Activated CD4-positive, alpha-beta T cell treated with anti-CD3 and anti-CD28 coated beads for 36 hours (primary cell): Measurements from ENCODE around the gene FAM171A2. TPM values are rescaled to one million over a fixed set of nuclear protein-coding genes. Genes with fewer than 3 reads are reported as not detected.
"Not testable (repeated sequence)": the region's sequence is repeated elsewhere in the genome, so short reads cannot be mapped to it uniquely, and the experiment has no call there.

Experiments
- ATAC-seq: fragments of 200-7000 bp; cut with Tn5 transposase; one replicate; pipeline ENCODE4 v1.10.0; 2021; ENCODE audit warnings: mild to moderate bottlenecking, moderate library complexity
- CTCF ChIA-PET: fragments of 350-600 bp; sonication (Branson Sonifier 250); formaldehyde crosslinking; loops from one replicate; lab custom pipeline; 2021; ENCODE audit warnings: antibody characterized with exemption; lab: Charles Lee
- POLR2A ChIA-PET: fragments of 350-600 bp; sonication (Branson Sonifier 250); formaldehyde crosslinking; loops from one replicate; lab custom pipeline; 2021; ENCODE audit warnings: antibody characterized with exemption, inconsistent platforms; lab: Charles Lee
- DNase-seq: peaks from one replicate; pipeline ENCODE4 v3.0.0-alpha.2; 2020
- H3K27ac Mint-ChIP-seq: one replicate; pipeline ENCODE4 v1.8.0; 2021; ENCODE audit warnings: mixed read lengths
- H3K27me3 Mint-ChIP-seq: one replicate; pipeline ENCODE4 v1.8.0; 2021; ENCODE audit warnings: mixed read lengths
- H3K36me3 Mint-ChIP-seq: one replicate; pipeline ENCODE4 v1.8.0; 2021; ENCODE audit warnings: low read depth, mixed read lengths
- H3K4me1 Mint-ChIP-seq: one replicate; pipeline ENCODE4 v1.8.0; 2021; ENCODE audit warnings: mixed read lengths
- H3K4me3 Mint-ChIP-seq: one replicate; pipeline ENCODE4 v1.8.0; 2021; ENCODE audit warnings: mild to moderate bottlenecking, moderate library complexity, mixed read lengths
- H3K9me3 Mint-ChIP-seq: one replicate; pipeline ENCODE4 v1.8.0; 2021; ENCODE audit warnings: low read depth, mixed read lengths
- intact Hi-C, 2 experiments: fragments of 100-400 bp; cut with DNase I in 1 of 2; cut with micrococcal nuclease in 1 of 2; formaldehyde crosslinking; loops; one replicate each; pipeline versions ENCODE4 v1.14.2 to v1.15.1; 2022 to 2024; cut with DNase I, micrococcal nuclease
- total RNA-seq, 2 experiments: library from RNA; stranded (reverse); gene quantifications; one replicate each; pipeline ENCODE4 v1.2.3, GENCODE V29; 2021

The FAM171A2 gene
- total RNA-seq, 2 experiments from 2014 or later = 0.18 to 0.32 TPM

- POLR2A ChIA-PET = no interaction called here
- intact Hi-C loops = no loop called here
- ATAC-seq = no peak
Measured at GRCh38 chr17:44372036-44372435, 8.4 kb upstream of the FAM171A2 start.

DNA sequence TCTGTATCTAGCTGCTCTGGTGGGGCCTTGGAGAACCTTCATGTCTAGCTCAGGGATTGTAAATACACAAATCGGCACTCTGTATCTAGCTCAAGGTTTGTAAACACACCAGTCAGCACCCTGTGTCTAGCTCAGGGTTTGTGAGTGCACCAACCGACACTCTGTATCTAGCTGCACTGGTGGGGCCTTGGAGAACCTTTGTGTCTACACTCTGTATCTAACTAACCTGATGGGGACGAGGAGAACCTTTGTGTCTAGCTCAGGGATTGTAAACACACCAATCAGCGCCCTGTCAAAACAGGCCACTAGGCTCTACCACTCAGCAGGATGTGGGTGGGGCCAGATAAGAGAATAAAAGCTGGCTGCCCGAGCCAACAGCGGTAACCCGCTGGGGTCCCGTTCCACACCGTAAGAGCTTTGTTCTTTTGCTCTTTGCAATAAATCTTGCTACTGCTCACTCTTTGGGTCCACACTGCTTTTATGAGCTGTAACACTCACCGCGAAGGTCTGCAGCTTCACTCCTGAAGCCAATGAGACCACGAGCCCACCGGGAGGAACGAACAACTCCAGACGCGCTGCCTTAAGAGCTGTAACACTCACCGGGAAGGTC is 5.9 kb upstream of the FAM171A2 start:
- DNase-seq = peak; percentile 43
- peak overlapping the region; percentile 15 for H3K4me3 Mint-ChIP-seq
- H3K27ac Mint-ChIP-seq, H3K4me1 Mint-ChIP-seq, intact Hi-C loops, ATAC-seq, H3K36me3 Mint-ChIP-seq, H3K9me3 Mint-ChIP-seq: not testable (repeated sequence)
- ChIA-PET CTCF (interaction anchor here (0.5 to 1.5 kb wide), 6 partner anchors 8 to 243 kb away, joined by 3 to 5 read pairs (median 3); partner anchors contain the start of gene GRN), POLR2A (interaction anchor here (0.5 kb wide), 1 partner anchor 24 kb away, joined by 3 read pairs; no protein-coding TSS in a partner anchor)
- peaks cover 27% of the 10 kb centered on the region for H3K27me3 Mint-ChIP-seq

More at GRCh38 chr17:44372036-44372435, 8.4 kb upstream of the FAM171A2 start:
- CTCF ChIA-PET = no interaction called here
- H3K9me3 Mint-ChIP-seq = no peaks in the 10 kb centered on the region
- H3K4me1 Mint-ChIP-seq = peaks cover 2% of the 10 kb centered on the region
- no peak overlapping the region for H3K27ac Mint-ChIP-seq
- no peak for DNase-seq
- H3K4me3 Mint-ChIP-seq = no peak overlapping the region
- peaks cover 18% of the 10 kb centered on the region for H3K27me3 Mint-ChIP-seq
- no peaks in the 10 kb centered on the region for H3K36me3 Mint-ChIP-seq

GRCh38 chr17:44368391-44369243 is 5.0 kb upstream of the FAM171A2 start:
- ATAC-seq, H3K4me1 Mint-ChIP-seq, H3K4me3 Mint-ChIP-seq, H3K36me3 Mint-ChIP-seq, H3K9me3 Mint-ChIP-seq, H3K27ac Mint-ChIP-seq, POLR2A ChIA-PET, intact Hi-C loops, DNase-seq: not testable (repeated sequence)
- CTCF ChIA-PET = interaction anchor here (0.5 to 1.2 kb wide), 4 partner anchors 9 to 242 kb away, joined by 3 to 5 read pairs (median 3); no protein-coding TSS in a partner anchor
- peaks cover 24% of the 10 kb centered on the region for H3K27me3 Mint-ChIP-seq

DNA sequence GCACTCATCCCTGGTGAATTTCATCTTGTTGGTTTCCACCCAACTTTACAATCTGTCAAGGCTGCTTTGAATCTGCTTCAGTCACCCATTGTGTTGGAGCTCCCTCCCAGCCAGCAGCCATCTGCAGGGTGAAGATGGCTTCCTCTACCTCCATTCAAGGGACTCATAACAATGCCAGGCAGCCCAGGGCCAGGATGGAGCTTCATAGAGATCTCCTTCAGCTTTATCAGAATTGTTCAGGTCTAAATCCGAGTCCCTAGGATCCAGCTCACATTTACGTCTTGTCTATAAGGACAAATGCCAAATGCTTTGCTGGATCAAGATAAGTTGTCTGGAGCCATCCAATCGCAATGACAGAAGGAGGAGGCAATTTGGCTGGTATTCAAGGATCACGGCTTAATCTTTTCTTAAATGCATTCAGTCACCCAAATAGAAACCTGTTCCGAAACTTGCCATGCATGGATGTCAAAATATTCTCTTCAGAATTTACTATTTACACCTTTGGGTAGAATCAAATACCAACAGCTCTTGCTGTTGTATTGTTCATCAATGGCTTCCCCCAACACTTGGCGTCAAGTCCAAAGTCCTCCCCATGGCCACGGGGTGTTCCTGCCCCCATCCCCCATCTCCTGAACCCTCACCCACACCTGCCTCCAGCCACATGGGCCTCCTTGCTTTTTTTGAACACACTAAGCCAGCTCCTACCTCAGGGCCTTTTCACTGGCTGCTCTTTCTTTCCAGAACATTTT is 3.8 kb upstream of the FAM171A2 start:
- ChIA-PET POLR2A (no interaction called here), CTCF (interaction anchor here (0.6 to 2.6 kb wide), 4 partner anchors 9 to 937 kb away, joined by 3 to 12 read pairs (median 4); no protein-coding TSS in a partner anchor)
- intact Hi-C loops = no loop called here

GRCh38 chr17:44365051-44365450 is 1.4 kb upstream of the FAM171A2 start:
- H3K27ac Mint-ChIP-seq, H3K4me3 Mint-ChIP-seq, H3K9me3 Mint-ChIP-seq, H3K4me1 Mint-ChIP-seq, POLR2A ChIA-PET, DNase-seq, ATAC-seq, intact Hi-C loops, H3K36me3 Mint-ChIP-seq: not testable (repeated sequence)
- H3K27me3 Mint-ChIP-seq = peaks cover 25% of the 10 kb centered on the region
- CTCF ChIA-PET = interaction anchor here (0.6 to 1.8 kb wide), 3 partner anchors 36 to 158 kb away, joined by 3 to 6 read pairs (median 3); no protein-coding TSS in a partner anchor

More for the DNA sequence above, 3.8 kb upstream of the FAM171A2 start:
- DNase-seq = no peak
- H3K36me3 Mint-ChIP-seq = no peaks in the 10 kb centered on the region
- no peaks in the 10 kb centered on the region for H3K9me3 Mint-ChIP-seq
- H3K4me3 Mint-ChIP-seq = no peak overlapping the region
- peaks cover 4% of the 10 kb centered on the region for H3K4me1 Mint-ChIP-seq
- H3K27me3 Mint-ChIP-seq = peaks cover 24% of the 10 kb centered on the region
- ATAC-seq = no peak
- no peak overlapping the region for H3K27ac Mint-ChIP-seq

DNA sequence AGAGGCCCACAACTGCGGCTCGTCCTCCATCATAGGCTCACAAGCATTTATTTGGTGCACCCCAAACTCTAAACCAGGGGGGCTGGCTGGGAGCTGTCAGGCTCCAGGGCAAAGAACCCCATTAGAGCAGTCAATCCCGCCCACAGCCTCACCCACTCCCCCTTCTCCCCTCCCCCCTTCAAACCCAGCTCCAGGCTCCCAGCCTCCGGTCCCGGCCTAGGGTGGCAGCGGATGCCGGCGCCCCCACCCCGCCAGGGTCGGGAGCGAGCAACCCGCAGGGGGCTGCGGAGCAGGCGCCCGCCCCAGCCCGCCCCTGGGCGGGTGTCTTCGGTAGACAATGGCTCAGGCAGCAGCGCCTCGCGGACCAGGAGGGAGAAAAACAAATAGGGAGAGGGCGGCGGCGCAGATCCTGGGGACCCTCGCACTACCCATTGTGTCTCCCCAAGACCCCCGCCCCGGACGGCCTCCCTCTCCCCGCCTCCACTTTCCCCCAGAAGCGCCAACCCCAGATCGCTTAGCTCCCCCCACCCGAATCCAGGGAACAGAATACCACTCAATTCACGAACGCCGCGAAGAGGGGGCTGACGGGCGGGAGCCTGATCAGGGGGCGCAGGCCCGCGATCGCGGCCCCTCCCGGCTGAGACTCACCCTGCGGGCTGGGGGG is 572 bp downstream of the FAM171A2 start:
- DNase-seq = peak; percentile 39
- Mint-ChIP-seq H3K27me3 (peaks cover 22% of the 10 kb centered on the region), H3K4me3 (peak overlapping the region; percentile 53), H3K4me1 (peaks cover 2% of the 10 kb centered on the region), H3K36me3 (no peaks in the 10 kb centered on the region), H3K27ac (no peak overlapping the region), H3K9me3 (no peaks in the 10 kb centered on the region)
- peak; percentile 23 for ATAC-seq
- ChIA-PET CTCF (interaction anchor here (0.6 to 4.3 kb wide), 14 partner anchors 9 to 603 kb away, joined by 3 to 25 read pairs (median 4); partner anchors contain the start of gene GRN), POLR2A (interaction anchor here (0.6 to 1.4 kb wide), 2 partner anchors 153 to 240 kb away, joined by 3 to 5 read pairs; partner anchors contain the start of gene HDAC5)
- intact Hi-C loops = loop anchor here in 1 of 2 experiments (1.0 kb wide), 2 partner anchors 18 to 22 kb away; partner anchors contain the start of gene GRN

GRCh38 chr17:44362459-44362948 is 1.1 kb downstream of the FAM171A2 start:
- H3K27me3 Mint-ChIP-seq = peaks cover 20% of the 10 kb centered on the region
- intact Hi-C loops = no loop called here
- ChIA-PET CTCF (interaction anchor here (0.6 to 4.3 kb wide), 7 partner anchors 8 to 604 kb away, joined by 3 to 25 read pairs (median 4); partner anchors contain the start of gene GRN), POLR2A (interaction anchor here (1.4 kb wide), 1 partner anchor 153 kb away, joined by 5 read pairs; no protein-coding TSS in a partner anchor)
- H3K4me1 Mint-ChIP-seq = peaks cover 2% of the 10 kb centered on the region
- no peaks in the 10 kb centered on the region for H3K36me3 Mint-ChIP-seq
- no peak overlapping the region for H3K4me3 Mint-ChIP-seq
- H3K9me3 Mint-ChIP-seq = no peaks in the 10 kb centered on the region
- no peak for DNase-seq
- ATAC-seq = no peak
- H3K27ac Mint-ChIP-seq = no peak overlapping the region

DNA sequence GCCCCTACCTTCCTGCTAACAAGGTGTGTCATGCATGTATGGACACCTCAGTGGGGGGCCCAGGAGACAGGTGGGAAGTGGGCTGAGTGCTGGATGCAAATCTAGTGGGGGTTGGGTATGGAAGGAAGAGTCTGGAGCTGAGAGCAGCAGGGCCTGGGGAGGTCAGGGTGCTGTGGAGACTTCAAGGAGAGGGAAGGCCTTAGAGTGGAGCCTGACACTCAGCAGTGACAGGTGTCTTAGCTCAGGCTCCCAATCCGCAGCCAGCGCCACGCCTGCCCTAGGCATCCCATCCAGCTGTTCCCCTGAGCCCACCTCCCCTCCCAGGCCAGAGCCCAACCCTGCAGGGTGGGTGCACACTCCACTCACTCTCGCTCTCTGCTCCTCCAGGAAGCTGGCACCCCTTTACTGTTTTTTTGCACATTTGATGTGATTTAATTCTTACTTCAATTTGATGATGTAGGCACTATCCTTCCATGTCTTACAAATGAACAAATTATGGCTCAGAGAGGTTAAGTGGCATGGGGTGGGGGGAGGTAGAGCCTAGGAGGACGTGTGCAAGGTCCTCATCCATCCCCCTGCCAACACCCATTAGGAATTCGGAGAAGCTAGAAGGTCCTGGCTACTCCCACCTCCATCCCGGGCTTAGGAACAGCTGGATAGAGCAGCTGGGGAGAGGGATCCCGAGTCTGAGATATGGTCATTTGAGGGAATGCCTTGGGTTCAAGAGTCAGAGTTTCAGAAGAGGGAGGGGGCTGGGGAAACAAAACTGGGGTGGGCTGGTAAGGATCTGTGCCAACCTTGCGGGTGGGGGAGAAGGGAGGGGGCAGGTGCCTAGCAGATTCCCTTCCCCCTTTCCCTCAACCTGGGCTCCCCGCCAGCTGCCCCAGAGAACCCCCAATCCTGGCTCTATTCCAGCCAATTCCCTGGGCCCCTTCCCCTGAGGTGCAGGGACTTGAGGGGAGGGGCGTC is 2.1 kb downstream of the FAM171A2 start:
- H3K9me3 Mint-ChIP-seq = no peaks in the 10 kb centered on the region
- peaks cover 16% of the 10 kb centered on the region for H3K27me3 Mint-ChIP-seq
- no peak overlapping the region for H3K27ac Mint-ChIP-seq
- H3K4me1 Mint-ChIP-seq = peaks cover 2% of the 10 kb centered on the region
- ChIA-PET CTCF (interaction anchor here (0.5 to 4.3 kb wide), 6 partner anchors 11 to 525 kb away, joined by 3 to 25 read pairs (median 4); partner anchors contain the start of genes GRN and HDAC5), POLR2A (interaction anchor here (0.6 kb wide), 1 partner anchor 483 kb away, joined by 8 read pairs; no protein-coding TSS in a partner anchor)
- no peak overlapping the region for H3K4me3 Mint-ChIP-seq
- intact Hi-C loops = no loop called here
- no peak for ATAC-seq
- no peaks in the 10 kb centered on the region for H3K36me3 Mint-ChIP-seq
- DNase-seq = no peak

DNA sequence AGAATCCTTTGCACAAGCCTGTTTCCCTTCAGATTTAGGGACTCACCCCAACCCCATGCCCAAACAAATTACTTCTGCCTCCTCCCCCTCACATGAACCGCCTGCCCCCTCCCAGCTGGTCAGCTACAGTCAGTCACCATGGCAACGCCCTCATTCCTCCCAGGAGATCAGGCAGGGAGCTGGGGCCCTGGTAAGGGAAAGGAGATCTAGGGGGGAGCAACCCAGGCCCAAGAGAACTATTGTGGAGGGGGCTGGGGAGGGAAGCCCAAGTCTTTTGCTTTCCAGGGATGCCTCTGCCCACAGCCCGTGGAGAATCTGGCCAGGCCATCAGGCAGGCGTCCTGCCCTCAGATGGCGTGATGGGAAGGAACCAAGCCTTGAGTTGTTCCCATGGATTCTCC is 2.8 kb downstream of the FAM171A2 start:
- DNase-seq (no peak), ATAC-seq (no peak)
- intact Hi-C loops = no loop called here
- Mint-ChIP-seq H3K4me1 (peaks cover 2% of the 10 kb centered on the region), H3K9me3 (no peaks in the 10 kb centered on the region), H3K27ac (no peak overlapping the region), H3K27me3 (peaks cover 12% of the 10 kb centered on the region), H3K4me3 (no peak overlapping the region), H3K36me3 (no peaks in the 10 kb centered on the region)
- CTCF ChIA-PET = interaction anchor here (0.6 to 4.3 kb wide), 5 partner anchors 10 to 526 kb away, joined by 3 to 25 read pairs (median 4); partner anchors contain the start of genes GRN and HDAC5
- POLR2A ChIA-PET = no interaction called here
